SKM-1 (cell line): ENCODE results near the gene MMAB.

Experiments
- DNase-seq: peaks from one replicate; lab custom pipeline; 2025; ENCODE audit not compliant: unreplicated experiment; lab: John Stamatoyannopoulos, UW

The MMAB gene

GRCh38 chr12:109517619-109518018, 55.7 kb downstream of the MMAB start:
- DNase-seq = no peak

- no peak for DNase-seq
These were observed 59.3 kb downstream of the MMAB start for GRCh38 chr12:109513977-109514376.

- DNase-seq = no peak
These were observed 60.3 kb downstream of the MMAB start for GRCh38 chr12:109513051-109513450.

- no peak for DNase-seq
These were observed 60.7 kb downstream of the MMAB start for GRCh38 chr12:109512608-109513007.

DNA sequence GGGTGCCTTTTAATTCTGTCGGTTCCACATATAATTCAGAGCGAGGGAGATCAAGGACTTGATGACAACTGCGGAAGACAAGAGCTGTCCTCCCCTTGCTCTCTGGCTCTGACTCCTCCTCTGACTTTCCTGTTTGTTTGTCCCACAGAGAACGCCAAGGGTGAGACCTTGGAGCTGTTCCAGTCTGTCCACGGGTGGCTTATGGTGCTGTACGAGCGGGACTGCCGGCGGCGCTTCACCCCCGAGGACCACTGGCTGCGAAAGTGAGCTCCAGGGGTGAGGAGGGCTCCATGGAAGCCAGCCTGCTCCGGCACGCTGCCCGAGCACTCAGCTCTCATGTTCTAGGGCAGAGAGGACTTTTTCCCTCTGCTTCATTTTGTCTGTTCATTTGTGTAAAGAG, 63.1 kb downstream of the MMAB start:
- no peak for DNase-seq

DNA sequence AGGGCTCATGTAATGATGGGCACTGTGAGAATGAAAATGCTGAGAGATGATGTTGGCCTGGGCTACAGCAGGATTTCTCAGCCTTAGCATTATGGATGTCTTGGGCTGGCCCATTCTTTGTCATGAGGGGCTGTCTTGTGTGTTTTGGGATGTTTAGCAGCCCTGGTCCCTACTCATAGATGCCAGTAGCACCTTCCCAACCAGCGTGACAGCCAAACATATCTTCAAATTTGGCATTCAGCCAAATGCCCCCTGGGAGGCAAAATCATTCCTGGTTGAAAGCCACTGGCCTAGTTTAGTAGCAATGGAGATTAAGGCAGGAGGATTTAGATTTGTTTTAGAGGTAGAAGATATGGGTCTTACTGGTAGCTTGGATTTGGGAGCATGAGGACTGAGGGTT, 69.2 kb downstream of the MMAB start:
- DNase-seq = no peak
